Measurements from ENCODE around the gene ACVR1. TPM values are rescaled to one million over a fixed set of nuclear protein-coding genes. Genes with fewer than 3 reads are reported as not detected.
A peak's percentile ranks its signal among the peaks of the same experiment; 100 is the strongest.

The ACVR1 gene
- total and polyA plus RNA-seq, 9 of the 15 experiments (the other 6 are each of a cell fraction or from before 2014, with no cell fraction given): 3.8 to 14.3 (median 6.9) TPM

- BruUV-seq (replicated peaks): no TSS peak
- whole genome bisulfite sequencing (ENCODE audit: insufficient coverage, low coverage, missing lambda C conversion rate): 76% methylated on average over 2 of the region's 2 CpGs
- H3K4me2 ChIP-seq (ENCODE audit: insufficient read depth, low read length): no peak overlapping the region
- no peaks in the 10 kb centered on the region for H3K9me1 ChIP-seq (ENCODE audit: control insufficient read depth, insufficient read depth, low read length)
- no peaks in the 10 kb centered on the region for H3K27me3 ChIP-seq (ENCODE audit: control insufficient read depth in 2 of 2, insufficient read depth in 2 of 2, low read length in 2 of 2)
- no peaks in the 10 kb centered on the region for H3K79me2 ChIP-seq (ENCODE audit: control insufficient read depth, insufficient read depth, low read length)
- no peak overlapping the region for H3K4me3 ChIP-seq
- peaks cover 17 to 35% of the 10 kb centered on the region in 2 experiments for H3K4me1 ChIP-seq (replicated peaks in 1 of 2; ENCODE audit: control insufficient read depth in 2 of 2, insufficient read depth in 2 of 2, low read length in 2 of 2)
- no peaks in the 10 kb centered on the region for H3K36me3 ChIP-seq (ENCODE audit: control insufficient read depth, insufficient read depth, low read length)
- no peak for FAIRE-seq
- peak overlapping the region; percentile 65 for H2AFZ ChIP-seq (ENCODE audit: low read depth, low read length)
- no peaks in the 10 kb centered on the region for H4K20me1 ChIP-seq (replicated peaks; ENCODE audit: control insufficient read depth, insufficient read depth, low read length)
- DNase-seq (ENCODE audit: extremely low read depth in 1 of 4, low spot score in 3 of 4): no peak
- POLR2A ChIA-PET: interaction anchor here (1.8 kb wide), 1 partner anchor 19 kb away, joined by 4 read pairs; the partner anchor contains the start of gene ACVR1
- H3K9me3 ChIP-seq (replicated peaks; ENCODE audit: control insufficient read depth, insufficient read depth, low read depth, low read length): no peaks in the 10 kb centered on the region
- CTCF ChIA-PET (ENCODE audit: low intra/inter-chr PET ratio): no interaction called here
- no peak overlapping the region for H3K27ac ChIP-seq (ENCODE audit: extremely low read depth, low read depth, low read length)
- intact Hi-C loops (cut with micrococcal nuclease): no loop called here
- ATAC-seq: no peak
- H3K9ac ChIP-seq (ENCODE audit: insufficient read depth in 1 of 2, low read depth in 2 of 2, low read length in 2 of 2): no peak overlapping the region
- in situ Hi-C loops (cut with MboI): no loop called here
- TF ChIP-seq CBX1 (IDR thresholded peaks at IDR 0.05; ENCODE audit: low read depth) (no peak), ZNF668 (CRISPR knock-in tag; IDR thresholded peaks at IDR 0.05) (no peak), PBX2 (CRISPR knock-in tag; IDR thresholded peaks at IDR 0.05; ENCODE audit: low read depth) (no peak), PBX2 (tag; conservative IDR thresholded peaks at IDR 0.05; ENCODE audit: low read depth) (no peak), NCOA6 (IDR thresholded peaks at IDR 0.05) (no peak), ZNF274 (IDR thresholded peaks at IDR 0.05; ENCODE audit: borderline replicate concordance, low read depth, low read length) (no peak), HDAC1 (IDR thresholded peaks at IDR 0.05) (no peak), ZC3H4 (CRISPR knock-in tag; IDR thresholded peaks at IDR 0.05; ENCODE audit: borderline replicate concordance) (no peak), RAD21 (CRISPR knock-in tag; conservative IDR thresholded peaks at IDR 0.05 in 1 of 2, IDR thresholded peaks at IDR 0.05 in 1 of 2) (no peak), ZNF124 (CRISPR knock-in tag; IDR thresholded peaks at IDR 0.05) (no peak), MTA1 (IDR thresholded peaks at IDR 0.05; ENCODE audit: borderline replicate concordance) (no peak), ZNF655 (CRISPR knock-in tag; IDR thresholded peaks at IDR 0.05) (no peak), ZNF408 (CRISPR knock-in tag; IDR thresholded peaks at IDR 0.05; ENCODE audit: low read depth) (no peak)
These were observed 19.4 kb upstream of the ACVR1 start for GRCh38 chr2:157895531-157895930.

Measured in K562 (cell line).